HG03520 (cell line): ENCODE measurements around the gene TMEM19.

Experiments
- ATAC-seq: cut with Tn5 transposase; IDR thresholded peaks from one replicate; pipeline ENCODE4 v1.9.1; 2021; ENCODE audit warnings: mild to moderate bottlenecking, moderate library complexity; ENCODE audit not compliant: unreplicated experiment

Gene TMEM19

GRCh38 chr12:71685914-71686657 lies at the start of gene TMEM19:
TSS of gene TMEM19 (plus strand) at chr12:71686082. CDS start at chr12:71686681, 599 bp downstream.
- ATAC-seq: peak; percentile 81

GRCh38 chr12:71636704-71637115 lies 49.2 kb upstream of the TMEM19 start:
- peak; percentile 51 for ATAC-seq

GRCh38 chr12:71638499-71638898 lies 47.4 kb upstream of the TMEM19 start:
- ATAC-seq: no peak

DNA sequence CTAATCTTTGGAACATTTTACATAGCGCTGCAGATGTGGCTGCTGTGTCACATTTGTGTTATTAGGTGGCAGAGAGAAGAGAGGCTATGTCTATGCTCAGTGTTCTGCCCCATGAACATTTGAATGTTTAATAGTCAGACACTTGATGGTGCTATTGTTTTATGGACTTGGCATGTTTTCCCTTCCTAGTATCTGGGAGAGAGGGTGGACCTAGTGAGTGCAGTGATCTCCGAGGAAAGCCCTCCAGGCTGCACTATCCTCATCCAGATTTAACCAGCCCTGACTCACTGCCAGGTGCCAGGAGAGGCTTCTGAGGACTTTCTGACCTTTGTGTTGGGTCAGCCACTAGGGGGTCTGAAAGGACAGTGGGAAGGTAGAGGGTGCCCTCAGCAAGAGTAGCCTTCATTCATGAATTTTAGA lies 46.5 kb upstream of the TMEM19 start:
- ATAC-seq: no peak

DNA sequence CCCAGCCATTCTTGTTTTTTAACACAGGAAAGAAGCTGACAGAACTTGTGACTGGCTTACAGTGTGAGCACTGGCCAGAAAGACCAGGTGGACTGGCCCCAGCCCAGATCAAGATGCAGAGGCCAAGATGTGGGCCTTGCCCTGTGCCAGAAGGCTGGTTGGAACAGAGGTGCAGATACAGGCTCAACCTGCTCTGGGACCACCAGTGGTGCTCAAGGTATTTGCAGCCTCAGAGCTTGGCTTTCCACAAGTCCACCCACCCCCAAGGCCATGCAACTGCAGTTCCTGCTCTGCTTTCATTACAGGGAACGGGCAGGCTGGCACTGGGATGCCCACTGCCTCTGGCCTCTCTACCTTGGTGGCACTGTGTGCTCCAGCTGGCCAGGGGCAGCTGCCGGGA lies 45.6 kb upstream of the TMEM19 start:
- ATAC-seq: no peak

DNA sequence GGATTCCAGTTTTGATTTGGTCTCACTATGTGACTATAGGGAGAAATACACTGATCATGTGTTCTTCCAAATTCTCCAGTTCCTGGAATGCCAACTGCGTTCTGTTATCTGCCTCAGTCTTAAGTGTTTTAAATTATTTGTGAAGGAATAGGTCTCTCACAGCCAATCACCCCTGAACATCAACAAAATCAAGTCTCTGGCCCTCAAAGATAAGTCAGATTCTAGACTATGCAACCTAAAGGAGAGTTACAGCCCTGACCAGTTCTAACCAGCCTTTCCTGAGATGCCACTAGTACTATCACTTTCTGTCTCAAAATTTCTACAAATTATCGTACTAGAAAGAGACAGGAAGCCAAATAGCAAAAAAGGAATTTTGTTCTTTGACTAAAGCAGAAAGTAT lies 44.5 kb upstream of the TMEM19 start:
- ATAC-seq: no peak

DNA sequence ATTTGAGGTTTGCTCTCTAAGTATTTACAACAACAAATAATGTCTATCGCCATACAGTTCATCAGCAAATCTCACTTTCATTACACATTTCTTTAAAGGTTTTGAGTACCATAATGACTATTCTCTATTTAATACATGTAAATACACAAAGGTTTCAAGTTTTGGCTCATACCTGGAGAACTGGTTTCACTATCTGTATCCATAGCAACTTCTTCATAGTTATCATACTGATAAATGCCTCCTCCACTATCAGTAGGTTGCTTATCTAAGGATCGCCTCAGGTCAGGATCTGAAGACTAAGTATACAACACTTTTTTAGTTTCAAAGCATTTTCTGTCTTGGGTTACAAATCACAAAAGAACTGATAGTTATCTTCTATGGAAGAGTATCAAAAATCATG lies 43.6 kb upstream of the TMEM19 start:
- ATAC-seq: peak; percentile 77

DNA sequence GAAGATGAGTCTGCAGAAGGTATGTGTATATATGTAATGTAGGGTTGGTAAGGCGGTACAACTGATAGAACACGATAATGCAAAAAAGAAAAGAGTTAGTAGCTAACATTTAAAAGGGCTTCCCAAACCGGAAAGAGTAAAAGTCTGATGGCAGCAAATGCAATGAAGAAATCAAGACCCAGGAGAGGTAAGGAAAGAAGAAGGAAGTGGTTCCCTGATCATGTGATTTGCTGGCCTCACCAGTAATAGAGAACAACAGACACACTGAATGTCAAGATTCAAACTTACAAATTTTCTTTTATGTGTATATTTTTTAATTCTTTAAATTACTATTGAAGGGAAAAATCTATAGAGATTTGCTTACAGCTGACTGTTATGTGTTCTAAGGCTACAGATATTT lies 40.6 kb upstream of the TMEM19 start:
- ATAC-seq: no peak

DNA sequence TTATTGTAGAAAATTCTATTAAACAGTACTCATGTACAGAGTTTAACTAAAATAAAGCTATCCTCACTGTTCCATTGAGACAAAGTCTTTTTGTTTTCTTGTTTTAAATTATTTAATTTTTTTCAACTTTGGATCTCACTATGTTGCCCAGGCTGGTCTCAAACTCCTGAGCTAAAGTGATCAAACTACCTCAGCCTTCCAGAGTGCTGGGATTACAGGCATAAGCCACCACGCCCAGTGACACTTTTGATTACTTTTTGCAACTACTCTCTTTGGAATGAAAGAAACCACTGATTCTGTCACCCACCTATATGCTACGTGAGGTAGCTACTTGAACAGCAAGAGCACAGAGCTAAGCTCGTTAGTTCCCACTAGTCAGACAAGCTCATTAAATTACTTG lies 39.4 kb upstream of the TMEM19 start:
- ATAC-seq: no peak

DNA sequence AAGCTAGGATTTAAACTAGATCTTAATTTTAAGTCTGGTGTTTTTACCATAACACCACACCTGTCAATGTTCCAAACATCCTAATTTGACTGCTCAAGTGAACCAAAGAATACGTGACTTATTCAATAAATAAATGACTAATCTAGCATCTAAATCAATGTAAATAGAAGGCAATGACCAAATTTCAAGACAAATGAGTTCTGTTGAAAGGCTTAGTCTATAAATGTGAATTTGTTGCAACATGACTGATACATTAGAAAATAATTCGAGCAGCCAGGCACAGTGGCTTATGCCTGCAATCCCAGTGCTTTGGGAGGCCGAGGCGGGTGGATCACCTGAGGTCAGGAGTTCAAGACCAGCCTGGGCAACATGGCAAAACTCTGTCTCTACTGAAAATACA lies 37.3 kb upstream of the TMEM19 start:
- no peak for ATAC-seq

DNA sequence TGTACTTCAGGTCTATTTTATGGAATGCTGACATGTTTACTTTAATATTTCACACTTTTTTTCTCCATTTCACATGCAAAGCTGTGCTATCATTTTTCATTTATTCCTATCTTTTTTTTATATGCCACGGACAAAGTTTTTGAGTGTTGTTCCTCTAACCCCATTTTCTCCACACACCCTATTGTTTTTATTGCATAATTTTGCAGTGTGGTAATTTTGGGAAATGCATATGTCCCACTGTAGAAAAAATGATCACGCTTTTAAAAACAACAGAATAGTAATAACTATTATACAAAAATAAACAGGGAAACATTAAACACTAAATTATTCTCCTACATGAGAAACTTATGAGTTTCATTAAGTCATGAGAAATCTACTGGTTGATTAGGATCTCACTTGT lies 36.5 kb upstream of the TMEM19 start:
- no peak for ATAC-seq

DNA sequence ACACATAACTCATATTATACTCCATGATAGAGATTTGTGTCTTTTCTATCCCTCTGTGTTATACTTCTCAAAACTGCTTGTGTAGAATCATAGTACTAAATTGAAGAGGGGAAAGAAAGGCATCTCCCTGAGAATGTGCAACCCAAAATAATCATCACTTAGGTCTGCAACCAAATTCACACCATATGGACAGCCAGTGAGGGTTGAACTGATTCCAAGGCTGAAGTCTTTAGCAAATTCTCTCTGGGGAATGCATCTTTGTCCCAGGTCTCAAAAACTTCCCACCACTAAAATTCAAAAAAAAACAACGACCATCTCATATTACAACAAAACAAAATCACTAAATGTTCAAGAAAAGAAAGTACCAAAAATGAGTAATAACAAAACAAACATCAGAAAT lies 33.2 kb upstream of the TMEM19 start:
- no peak for ATAC-seq

GRCh38 chr12:71653137-71653536 lies 32.7 kb upstream of the TMEM19 start:
- no peak for ATAC-seq

GRCh38 chr12:71654200-71654599 lies 31.7 kb upstream of the TMEM19 start:
- no peak for ATAC-seq

GRCh38 chr12:71655495-71655894 lies 30.4 kb upstream of the TMEM19 start:
- ATAC-seq: no peak

GRCh38 chr12:71655907-71656306 lies 30.0 kb upstream of the TMEM19 start:
- no peak for ATAC-seq

GRCh38 chr12:71656740-71657139 lies 29.1 kb upstream of the TMEM19 start:
- ATAC-seq: no peak

DNA sequence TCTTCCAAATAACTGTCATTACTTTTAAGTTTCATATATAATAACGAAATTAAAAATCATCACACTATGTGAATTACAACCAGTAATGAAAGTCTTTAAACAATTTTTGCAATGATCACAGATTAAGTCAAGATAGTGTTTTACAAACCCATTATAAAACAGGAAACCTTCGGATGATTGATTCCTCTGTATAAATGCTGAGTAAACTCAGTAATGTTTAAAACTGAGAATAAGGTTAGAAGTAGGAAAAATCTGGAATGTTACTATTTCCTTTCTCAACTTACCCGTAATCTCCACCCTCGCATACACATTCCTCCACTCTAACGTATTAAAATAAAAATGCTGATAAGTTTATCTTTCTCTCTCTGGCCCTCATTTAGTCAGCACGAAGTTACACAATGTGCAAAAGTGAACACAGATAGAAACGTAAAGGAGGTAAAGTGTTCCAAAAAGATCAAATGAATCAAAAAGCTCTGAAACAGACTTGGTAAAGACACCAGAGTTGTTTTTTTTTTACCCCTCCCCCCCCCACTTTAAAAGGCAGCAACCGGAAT lies 23.8 kb upstream of the TMEM19 start:
- ATAC-seq: no peak

DNA sequence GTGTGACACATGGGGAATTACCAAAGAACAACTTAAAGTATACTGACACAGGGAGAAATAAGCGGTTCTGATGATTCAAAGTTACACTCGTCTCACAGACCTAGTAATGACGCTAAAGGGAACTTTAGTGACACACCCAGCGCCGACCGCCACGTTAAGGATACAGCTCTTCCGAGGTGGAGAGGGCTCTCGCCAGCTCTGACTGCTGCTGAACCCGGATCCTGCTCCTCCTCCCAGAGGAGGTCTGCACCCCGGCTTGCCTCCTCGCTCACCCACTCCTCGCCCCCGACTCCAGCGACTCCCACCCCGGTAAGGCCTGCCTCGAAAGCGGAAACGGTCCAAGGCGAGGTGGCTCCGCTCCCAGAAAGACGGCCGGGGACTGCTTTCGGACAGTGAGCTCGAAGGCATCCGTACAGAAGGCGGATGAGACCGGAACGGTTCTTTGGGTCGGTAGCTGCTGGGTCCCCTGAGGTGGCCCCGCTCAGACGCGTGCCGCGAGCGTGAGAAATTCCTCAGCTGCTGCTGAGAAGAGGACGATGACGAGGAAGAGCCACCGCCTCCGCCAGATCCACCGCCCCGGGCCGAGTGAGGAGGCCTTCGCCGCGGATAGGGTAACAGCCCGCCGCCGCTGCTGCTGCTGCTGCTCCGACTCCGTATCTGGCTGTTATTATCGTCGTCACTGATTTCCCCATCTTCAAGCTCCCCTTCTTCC lies 22.9 kb upstream of the TMEM19 start:
- ATAC-seq: peak; percentile 27

GRCh38 chr12:71663561-71664410 lies 22.1 kb upstream of the TMEM19 start, which contains the start of the genes THAP2 and ZFC3H1:
TSS of gene THAP2 (plus strand) at chr12:71664301. CDS start at chr12:71664510, 209 bp downstream.
TSS of gene ZFC3H1 (minus strand) at chr12:71663848. CDS start at chr12:71663610, 238 bp downstream.
- ATAC-seq: peak; percentile 90
